Measurements from ENCODE around the gene MICAL2.

Gene MICAL2

DNA sequence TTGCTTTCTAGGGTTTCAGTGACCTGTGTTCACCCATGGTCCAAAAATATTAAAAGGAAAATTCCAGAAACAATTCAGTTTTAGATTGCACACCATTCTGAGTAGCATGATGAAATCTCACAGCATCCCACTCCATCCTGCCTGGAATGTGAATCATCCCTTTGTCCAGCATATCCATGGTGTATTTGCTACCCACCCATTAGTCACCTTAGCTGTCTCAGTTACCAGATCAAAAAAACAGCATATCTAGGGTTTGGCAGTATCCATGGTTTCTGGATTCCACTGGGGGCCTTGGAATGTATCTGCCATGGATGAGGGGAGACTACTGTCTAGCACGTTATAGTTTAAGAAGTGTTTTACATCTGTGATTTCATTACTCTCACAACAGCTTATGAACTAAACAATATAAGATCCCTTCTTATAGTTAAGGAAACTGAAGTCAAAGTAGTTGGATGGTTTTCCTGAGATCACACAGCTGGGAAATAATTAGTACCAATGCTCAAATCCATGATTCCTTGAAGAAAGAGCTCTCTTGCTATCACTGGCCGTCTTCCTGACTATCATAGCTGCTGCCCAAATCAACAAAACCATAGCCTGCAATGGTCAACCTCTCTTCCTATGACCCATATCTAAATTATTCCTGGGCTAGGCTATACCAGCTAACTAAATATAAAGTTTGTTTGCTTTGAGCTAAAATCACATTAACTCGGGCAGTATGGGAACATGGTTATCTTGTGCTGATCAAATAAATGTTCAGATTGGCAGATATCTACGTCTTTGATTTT is 122.6 kb downstream of the MICAL2 start:
- peak; percentile 35 for DNase-seq (ENCODE audit: low spot score)

DNA sequence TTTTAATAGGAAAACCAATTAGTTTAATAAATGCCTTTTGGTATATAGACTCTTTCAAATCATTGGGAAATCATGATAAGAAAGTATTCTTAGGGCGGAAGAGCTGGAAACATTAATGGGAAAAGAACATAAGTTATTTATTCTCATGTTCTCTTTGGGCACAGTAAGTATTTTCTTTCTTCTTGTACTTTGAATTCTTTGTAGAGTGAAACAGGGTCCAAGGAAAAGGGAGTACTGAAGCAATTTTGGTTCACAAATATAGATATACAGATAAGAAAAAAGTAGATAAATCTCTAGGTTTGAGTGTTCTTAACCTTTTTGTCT is 123.2 kb downstream of the MICAL2 start:
- no peak for DNase-seq (ENCODE audit: low spot score)

DNA sequence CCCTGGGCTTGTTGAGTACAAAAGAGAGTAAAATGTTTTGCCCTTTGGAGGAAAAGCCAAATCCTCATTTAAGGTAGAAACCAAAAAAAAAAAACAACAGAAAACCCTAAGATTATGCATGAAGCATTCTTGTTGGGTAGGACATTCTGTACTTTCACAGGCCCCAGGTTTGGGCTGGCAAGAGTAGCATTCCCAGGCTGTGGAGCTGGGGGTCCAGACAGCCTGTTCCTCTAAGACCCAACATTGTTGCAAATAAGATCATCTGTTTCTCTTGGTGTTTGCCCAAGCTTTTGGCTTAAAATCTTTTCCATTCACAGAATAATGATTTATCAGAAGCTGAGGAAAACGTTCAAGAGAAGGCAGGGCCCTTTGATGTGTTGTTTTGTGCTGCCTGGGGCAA is 123.8 kb downstream of the MICAL2 start:
- no peak for DNase-seq (ENCODE audit: low spot score)

DNA sequence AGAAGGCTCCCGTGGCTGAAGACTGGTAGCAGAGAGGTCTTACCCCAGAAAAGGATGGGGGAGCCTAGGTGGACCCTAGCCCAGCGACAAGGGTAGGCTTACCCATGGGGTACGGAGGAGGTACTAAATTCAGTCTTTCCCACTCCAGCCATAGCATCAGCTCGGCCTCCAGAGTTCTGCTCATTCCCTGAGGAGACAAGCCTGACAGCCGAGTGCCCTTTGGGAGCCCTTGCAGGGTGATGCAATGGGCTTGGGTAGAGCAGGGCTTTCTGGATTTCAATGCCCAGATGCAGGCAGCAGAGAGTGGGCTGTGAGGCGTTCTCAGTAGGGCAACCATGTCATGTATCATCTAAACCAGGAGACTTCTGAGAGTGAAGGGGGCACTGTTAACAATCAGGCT is 124.7 kb downstream of the MICAL2 start:
- no peak for DNase-seq (ENCODE audit: low spot score)

DNA sequence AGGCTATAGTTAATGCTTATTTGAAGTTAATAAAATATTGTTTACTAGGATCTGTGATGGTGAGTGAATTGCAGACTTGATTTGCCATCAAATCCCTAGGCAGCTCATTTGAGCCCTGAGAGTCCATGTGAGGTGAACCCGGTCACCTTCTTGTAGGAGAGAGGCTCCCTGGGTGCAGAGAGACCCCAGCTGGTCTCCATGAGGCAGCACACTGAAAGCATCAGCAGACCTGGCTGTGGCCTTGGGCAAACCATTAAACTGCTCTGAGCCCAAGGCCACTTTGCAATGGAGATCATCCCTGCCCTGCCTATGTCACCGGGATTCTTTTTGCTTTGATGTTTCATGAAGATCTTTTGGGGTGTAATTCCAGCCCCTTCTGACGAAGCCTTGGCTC is 125.2 kb downstream of the MICAL2 start:
- no peak for DNase-seq (ENCODE audit: low spot score)

DNA sequence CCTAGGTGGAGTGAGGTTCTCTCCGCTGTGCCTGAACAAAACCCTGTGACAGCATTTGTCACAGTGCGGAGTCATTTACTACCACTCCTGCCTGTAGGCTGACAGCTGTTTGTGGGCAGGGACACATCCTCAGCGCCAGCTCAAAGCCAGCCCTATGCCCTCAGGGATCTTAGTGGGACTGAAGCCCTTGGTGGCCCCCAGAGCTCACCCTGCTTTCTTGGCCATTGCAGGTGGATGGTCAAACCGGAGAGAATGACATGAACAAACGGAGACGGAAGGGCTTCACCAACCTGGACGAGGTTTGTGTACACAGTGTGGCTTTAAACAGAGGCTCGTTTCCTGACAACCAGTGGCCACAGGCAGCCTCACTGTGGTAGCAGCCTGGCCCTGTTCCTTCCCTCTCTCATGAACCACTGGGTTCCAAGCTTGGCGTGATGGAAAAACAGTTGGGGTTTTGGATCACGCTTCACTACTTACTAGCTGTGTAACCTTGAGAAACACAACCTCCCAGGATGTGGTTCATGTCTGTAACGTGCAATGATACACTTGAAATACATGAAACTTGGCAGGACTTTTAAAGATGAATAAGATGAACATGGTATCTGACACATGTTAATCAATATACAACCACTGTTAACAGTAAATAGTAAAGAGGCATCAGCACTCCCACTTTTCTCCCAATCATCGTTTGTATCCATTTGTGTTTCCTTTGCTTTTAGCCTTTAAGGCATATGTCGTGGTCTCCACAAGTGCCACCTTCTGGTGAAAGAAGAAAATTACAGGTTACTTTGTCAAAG is 125.8 kb downstream of the MICAL2 start:
- DNase-seq (ENCODE audit: low spot score): peak; percentile 54

DNA sequence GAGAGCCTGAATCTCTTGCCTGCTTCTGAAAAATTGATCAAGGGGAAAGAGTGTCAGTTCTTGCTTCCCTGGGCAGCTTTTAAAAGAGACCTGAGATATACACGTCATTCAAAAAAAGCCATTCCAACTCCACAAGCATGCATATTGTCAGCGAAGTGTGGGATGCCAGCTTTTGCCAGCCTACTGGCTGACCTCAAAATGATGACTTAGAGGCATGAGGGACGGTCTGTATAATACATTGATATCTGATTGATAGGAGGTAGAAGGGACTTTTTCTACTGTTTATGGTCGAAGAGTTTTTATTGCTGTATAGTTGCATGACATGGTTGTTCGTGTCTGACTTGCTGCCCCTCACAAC is 126.3 kb downstream of the MICAL2 start:
- no peak for DNase-seq (ENCODE audit: low spot score)

DNA sequence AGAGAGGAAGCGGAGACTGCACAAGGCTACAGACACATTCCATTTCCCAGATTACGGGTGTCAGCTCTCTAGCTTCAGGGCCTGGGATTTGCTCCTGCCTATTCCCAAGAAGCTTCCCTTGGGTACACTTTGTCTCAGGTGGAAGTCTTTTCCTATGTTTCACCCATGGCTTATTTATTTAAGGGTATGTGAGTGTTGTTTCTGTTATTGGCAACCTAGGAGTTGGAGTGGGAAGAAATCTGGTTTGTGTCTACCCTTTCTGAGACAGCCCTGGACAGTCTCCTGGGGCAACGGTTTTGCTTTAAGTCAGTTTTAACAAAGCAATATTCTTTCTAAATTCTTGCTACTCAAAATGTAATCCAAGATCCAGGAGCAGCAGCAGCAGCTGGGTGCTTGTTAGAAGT is 127.0 kb downstream of the MICAL2 start:
- DNase-seq (ENCODE audit: low spot score): no peak

DNA sequence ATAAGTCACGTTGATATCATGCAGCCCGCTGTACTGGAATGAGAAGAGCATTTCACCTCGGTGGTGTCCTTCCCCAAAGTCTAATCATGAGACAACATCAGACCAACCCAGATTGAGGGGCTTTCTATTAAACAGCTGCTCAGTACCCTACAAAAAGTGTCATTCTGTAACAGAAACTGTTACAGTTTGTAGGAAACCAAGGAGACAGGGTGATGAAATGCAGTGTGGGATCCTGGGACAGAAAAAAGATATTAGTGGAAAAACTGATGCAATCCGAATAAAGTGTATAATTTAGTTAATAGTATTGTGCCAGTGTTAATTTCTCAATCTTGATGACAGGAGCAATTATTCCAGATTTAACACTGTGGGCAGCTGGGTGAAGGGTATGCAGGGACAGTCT is 128.0 kb downstream of the MICAL2 start:
- no peak for DNase-seq (ENCODE audit: low spot score)

DNA sequence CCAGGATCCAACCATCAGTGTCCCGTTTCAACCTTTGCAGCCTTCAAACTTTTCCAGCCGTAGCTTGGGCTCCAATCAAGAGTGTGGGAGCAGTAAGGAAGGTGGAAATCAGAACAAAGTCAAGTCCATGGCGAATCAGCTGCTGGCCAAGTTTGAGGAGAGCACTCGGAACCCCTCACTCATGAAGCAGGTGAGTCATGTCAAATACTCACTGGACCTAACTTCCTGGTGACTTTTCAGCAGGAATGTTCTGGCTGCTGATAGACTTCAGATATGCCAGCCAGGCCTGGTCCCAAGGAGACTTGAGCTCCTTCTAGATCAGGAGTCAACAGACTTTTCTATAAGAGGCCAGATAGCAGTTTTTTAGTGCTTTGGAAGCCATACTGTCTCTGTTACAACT is 129.0 kb downstream of the MICAL2 start:
- no peak for DNase-seq (ENCODE audit: low spot score)

DNA sequence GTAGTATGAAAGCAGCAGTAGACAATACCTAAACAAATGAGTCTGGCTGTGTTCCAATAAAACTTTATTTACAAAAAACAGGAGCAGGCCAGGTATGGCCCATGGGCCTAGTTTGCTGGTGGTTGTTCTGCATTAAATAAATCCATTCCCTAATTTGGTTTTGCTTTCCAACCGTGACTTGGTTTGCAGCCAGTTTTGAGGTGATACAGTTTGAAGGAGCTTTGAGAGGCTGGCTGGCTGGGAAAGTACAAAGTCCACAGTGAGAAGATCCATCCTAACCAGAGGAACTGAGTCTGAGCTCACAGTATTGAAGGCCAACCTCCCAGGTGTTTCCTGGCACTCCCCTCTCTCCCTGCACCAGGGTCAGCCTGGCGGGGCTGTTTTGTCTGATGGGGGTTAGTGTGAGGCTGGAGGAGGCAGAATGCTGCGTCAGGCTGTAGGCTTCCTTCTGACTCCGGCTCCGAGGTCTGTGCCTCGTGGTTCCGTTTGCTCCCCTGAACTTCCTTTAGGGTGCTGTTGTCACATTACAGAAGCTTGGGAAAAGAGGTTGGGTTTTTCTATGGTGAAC is 129.5 kb downstream of the MICAL2 start:
- no peak for DNase-seq (ENCODE audit: low spot score)

DNA sequence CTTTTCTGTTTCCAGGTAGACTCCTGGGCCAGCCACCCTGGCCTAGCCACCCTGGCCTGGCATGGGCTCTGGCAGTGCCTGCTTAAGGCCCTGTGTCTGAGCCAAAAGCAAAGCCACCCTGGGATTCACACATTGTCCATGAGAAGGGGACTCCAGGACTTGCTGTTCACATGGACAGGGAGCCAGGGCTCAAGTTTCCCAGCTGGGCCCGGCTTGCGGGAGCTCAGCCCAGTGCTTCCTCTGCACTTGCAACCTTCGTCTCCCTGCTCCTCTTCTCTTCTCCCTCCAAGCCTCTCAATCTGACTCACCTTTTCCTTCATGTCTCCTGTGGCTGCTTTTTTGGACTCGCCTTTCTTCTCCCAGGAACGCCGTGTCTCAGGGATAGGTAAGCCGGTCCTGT is 130.3 kb downstream of the MICAL2 start:
- no peak for DNase-seq (ENCODE audit: low spot score)

DNA sequence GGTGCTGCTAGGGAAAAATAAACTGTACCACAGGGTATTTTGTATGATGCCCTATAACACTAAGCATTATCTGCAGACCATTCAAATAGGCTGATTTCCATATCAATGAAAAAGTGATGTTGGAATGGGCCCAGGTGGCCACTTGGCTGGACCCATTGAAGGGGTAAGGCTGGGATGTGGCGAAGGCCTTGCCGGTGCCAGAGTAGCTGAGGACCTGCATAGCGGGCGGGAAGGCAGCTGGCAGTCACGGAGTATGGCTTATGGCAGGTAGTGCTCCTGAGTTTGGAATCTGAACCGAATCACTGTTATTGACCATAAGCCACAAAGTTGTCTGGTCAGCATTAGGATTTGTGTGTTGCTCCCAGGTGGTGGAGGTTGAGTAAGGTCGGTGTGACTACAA is 131.0 kb downstream of the MICAL2 start:
- DNase-seq (ENCODE audit: low spot score): no peak

DNA sequence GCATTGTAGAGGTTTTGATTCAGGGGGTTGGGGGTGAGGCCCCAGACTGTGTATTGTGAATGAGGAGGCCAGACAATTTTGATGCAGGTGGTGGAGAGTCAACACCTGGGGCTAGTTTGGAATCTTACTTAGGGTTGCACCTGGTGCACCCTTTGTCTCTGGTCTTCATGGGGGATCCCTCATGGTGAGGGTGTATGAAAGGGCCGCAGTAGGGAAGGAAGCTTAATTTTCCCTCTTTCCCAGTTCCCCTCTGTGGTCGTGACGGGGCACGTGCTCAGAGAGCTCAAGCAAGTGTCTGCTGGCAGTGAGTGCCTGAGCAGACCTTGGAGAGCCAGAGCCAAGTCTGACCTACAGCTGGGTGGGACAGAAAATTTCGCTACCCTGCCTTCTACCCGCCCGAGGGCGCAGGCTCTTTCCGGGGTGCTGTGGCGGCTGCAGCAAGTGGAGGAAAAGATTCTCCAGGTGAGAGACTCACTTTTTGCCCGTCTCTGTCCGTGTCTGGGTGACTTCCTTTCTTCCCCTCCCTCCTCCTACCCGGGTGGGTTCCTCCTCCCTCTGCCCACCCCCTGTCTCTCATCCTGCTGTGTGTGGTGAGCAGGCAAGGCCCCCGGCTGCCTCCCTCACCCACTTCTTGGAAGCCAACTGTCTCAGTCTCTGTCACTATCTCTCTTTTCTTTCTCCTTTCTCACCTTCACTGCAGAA is 131.7 kb downstream of the MICAL2 start:
- DNase-seq (ENCODE audit: low spot score): no peak

DNA sequence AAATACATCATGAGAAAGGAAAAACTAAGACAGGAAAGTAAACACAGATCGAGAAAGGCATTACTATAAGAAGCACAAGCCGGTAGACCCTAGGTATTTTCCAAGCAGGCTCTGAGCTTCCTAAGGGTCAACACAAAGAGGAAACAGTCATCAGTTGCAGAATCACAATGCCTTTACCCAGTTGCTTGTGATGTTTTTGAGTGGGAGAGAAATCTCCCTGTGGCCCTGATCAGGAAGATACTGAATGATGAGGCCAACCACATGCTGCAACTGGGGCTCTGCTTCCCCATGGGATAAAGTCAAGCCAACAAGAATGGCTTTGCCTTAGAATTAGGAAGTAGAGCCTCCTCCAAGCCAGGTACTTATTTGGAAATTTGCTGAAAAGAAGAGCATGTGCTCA is 132.6 kb downstream of the MICAL2 start:
- no peak for DNase-seq (ENCODE audit: low spot score)

DNA sequence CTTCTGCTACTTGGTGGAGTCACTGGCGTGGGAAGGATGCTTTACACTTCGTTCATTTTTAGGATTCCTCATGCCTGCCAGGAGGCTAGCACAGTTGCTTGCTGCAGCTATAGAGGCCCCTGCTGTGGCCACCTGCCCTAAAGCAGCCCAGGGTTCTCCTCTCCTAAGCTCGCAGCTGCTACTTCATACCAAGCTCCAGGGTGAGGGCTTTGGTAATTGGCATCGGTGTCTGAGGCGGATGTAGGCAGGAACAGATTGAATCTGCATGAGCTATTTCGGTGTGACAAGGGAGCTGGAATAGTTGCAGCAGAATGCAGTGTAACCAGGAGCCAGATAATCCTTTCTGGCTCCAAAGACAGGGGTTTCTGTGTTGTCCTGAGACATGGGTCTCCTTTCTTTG is 133.1 kb downstream of the MICAL2 start:
- DNase-seq (ENCODE audit: low spot score): no peak

DNA sequence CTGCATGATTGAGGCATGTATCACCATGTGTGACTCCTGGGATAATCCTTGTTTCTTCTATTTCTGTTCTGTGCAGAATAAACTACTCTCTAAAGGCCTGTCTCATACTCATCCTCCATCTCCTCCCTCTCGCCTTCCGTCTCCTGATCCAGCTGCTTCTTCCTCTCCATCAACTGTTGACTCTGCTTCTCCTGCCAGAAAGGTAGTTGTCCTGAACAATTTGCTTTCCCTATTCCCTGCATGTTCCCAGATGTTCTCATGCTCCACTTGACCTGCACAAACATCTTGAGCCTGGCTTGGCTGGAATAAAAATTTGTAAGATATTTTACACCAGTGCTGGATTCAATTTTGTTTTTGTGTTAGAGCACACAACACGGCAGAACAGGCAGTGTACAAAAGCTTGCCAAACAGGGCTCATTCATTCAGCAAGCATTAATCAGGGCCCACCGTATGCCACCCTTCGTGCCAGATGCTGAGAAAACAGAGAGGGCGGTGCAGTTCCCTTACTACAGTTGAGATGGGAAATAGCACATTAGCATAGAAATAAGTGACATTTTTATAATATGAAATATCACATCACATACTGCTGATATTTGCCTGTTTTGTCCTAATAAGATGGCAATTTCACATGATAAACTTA is 133.6 kb downstream of the MICAL2 start:
- no peak for DNase-seq (ENCODE audit: low spot score)

DNA sequence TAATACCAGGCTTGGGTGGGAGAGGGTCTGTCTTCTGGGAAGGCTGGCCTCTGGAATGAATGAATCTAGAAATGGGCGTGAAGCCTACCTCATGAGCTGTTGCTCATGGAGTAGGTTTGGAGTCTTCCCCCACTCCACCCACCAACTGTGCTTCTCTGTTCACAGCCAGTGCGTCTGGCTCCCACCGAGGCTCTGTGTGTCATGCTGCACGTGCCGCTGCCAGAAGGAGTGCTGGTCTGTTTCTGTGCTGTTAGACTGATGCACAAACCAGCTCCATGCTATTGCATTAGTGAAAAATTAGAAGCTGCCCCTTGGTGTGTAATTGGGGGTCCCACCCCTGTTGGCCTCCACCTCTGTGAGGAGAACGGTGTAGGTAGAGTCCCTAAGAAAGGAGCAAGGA is 134.7 kb downstream of the MICAL2 start:
- DNase-seq (ENCODE audit: low spot score): no peak

DNA sequence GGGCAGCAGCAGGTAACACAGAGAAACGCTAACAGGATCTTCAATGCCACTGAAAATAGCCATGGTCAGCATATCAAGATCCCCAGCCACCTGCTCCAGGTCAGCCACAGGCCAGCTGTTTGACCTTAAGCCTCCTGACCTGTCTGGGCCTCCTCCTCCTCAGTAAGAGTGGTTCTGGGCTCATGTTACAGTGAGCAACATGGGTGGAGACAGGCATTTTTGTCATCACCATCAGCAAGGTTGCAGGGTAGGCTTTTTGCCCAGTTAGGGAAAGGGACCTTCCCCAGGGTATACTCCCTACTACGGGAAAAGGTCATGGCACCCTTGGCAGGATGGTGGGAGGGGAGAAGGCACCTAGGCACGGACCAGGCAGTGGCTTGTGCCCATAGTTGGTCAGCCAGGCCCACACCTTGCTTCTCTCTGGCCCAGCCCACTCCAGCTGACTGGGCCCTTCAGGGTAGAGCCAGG is 135.2 kb downstream of the MICAL2 start:
- no peak for DNase-seq (ENCODE audit: low spot score)

DNA sequence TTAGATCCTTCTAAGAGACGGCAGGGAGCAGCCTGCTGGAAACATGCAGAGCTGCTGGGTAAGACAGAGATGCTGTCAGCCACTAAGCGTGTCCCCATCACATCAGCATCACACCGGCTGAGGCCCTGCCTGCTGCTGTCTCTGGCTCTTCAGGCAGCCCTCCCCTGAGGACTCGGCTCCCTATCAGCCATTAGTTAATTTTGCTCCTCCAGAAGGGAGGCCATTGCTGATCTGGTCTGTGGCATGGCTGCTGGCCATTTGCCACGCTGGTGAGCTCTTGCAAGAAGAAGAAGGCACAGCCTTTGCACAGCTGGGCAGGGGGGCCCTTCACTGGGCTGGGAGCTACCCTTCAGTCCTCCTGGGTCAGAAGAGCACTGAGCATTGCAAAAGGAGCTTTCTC is 135.8 kb downstream of the MICAL2 start:
- no peak for DNase-seq (ENCODE audit: low spot score)

DNA sequence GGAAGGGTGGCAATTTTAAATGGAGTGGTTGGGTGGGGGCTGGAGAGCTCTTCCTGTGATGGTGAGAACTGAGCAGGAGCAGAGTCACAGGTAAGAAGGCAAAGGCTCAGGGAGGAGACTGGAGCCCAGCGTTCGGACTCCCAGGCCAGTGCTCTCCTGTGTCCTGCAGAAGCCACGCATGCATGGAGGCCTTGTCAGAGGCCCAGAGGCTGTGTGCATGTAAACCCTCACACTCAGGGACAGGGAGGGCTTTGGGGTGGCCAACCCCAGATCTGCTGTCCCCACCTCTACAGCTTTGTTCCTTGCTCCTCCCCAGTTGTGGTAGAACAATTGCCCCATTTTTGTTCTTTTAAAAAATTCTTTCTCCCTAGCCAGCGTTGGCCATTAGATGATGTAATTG is 136.6 kb downstream of the MICAL2 start:
- no peak for DNase-seq (ENCODE audit: low spot score)

DNA sequence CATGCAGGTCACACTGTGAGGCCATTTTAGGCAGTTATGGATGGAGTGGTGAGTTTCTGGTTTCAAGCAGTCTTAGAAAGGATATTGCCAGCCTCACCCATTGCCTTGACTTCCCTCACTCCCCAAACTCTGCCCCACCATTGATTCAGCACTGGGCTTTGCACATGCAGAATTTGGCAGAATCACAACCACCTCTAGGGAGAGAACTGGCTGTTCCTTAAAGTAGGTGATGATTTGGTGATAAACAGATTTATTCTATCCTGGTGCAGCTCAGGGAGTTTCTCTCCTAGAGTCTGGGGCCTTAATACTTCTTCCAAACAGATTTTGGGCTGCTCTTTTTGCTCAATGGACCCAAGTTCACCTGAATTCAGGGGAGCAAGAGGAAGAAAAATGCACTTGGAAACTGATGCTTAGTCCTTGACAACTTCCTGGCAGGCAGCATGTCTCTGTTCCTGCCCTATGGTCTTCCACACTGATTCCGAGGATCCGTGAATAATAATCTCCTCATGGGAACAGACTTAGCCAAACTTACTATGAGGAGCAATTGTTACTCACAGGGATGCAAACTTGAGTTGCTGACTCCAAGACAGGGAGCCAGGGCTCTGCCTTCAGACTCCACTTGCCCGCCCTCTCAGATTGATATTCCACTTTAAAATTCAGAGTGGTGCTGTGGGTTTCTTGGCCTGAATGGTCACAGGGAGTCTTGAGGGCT is 137.3 kb downstream of the MICAL2 start:
- DNase-seq (ENCODE audit: low spot score): no peak

Data from AG08396 (cell line).